GM12872 (cell line): ENCODE results near the gene IPO11.

Experiments used
- CTCF ChIP-seq: IDR thresholded peaks from 3 replicates; pipeline ENCODE4 v1.5.1; 2011; ENCODE audit warnings: low read depth, mild to moderate bottlenecking, low read length, moderate library complexity; ENCODE audit not compliant: insufficient read depth

The IPO11 gene

GRCh38 chr5:62588668-62589067 lies 176.1 kb downstream of the IPO11 start:
- TF ChIP-seq CTCF, result no peak

- TF ChIP-seq CTCF, result no peak
Measured at GRCh38 chr5:62589504-62589903, 176.9 kb downstream of the IPO11 start.

- no peak for TF ChIP-seq CTCF
Measured at GRCh38 chr5:62590387-62590786, 177.8 kb downstream of the IPO11 start.

- TF ChIP-seq CTCF, result no peak
Measured at GRCh38 chr5:62592558-62592957, 180.0 kb downstream of the IPO11 start.

- no peak for TF ChIP-seq CTCF
Measured at GRCh38 chr5:62593331-62593730, 180.8 kb downstream of the IPO11 start.

- TF ChIP-seq CTCF, result no peak
Measured at GRCh38 chr5:62594364-62594984, 181.9 kb downstream of the IPO11 start.

- no peak for TF ChIP-seq CTCF
Measured at GRCh38 chr5:62596096-62596495, 183.5 kb downstream of the IPO11 start.
